Left renal pelvis (tissue), 4 donors: Measurements from ENCODE around the gene PADI3. TPM values are rescaled to one million over a fixed set of nuclear protein-coding genes. Genes with fewer than 3 reads are reported as not detected.

Source experiments
- DNase-seq, 4 donors: peaks; one replicate each; pipeline ENCODE4 v3.0.0-alpha.2; 2013; ENCODE audit warnings: low read depth in 4 of 4, low spot score in 3 of 4
- polyA plus RNA-seq, 4 donors: library from polyadenylated mRNA; unstranded; fragments of 120-200 nt; gene quantifications; one replicate each; pipeline ENCODE4 v1.2.1, GENCODE V29; 2013; ENCODE audit not compliant: insufficient read length in 4 of 4

PADI3 gene
- polyA plus RNA-seq, 4 donors, result 0.06 to 0.23 (median 0.09) TPM; not detected in 1

GRCh38 chr1:17265162-17265561 lies 16.3 kb downstream of the PADI3 start:
- DNase-seq, result no peak

GRCh38 chr1:17265950-17266349 lies 17.1 kb downstream of the PADI3 start:
- DNase-seq, result no peak

GRCh38 chr1:17270891-17271765 lies 22.2 kb downstream of the PADI3 start:
- DNase-seq, result no peak

- DNase-seq, result no peak
Observed at GRCh38 chr1:17272066-17272465, 23.2 kb downstream of the PADI3 start.

GRCh38 chr1:17272646-17273045 lies 23.7 kb downstream of the PADI3 start:
- no peak for DNase-seq

- no peak for DNase-seq
Observed at GRCh38 chr1:17273096-17273495, 24.2 kb downstream of the PADI3 start.

GRCh38 chr1:17274186-17275170 lies 25.6 kb downstream of the PADI3 start:
- no peak for DNase-seq

- no peak for DNase-seq
Observed at GRCh38 chr1:17276568-17276967, 27.7 kb downstream of the PADI3 start.

GRCh38 chr1:17277511-17278159 lies 28.7 kb downstream of the PADI3 start:
- no peak for DNase-seq

- DNase-seq, result no peak
Observed at GRCh38 chr1:17278996-17279830, 30.3 kb downstream of the PADI3 start.

GRCh38 chr1:17280436-17280835 lies 31.5 kb downstream of the PADI3 start:
- no peak for DNase-seq

- DNase-seq, result no peak
Observed at GRCh38 chr1:17280894-17281293, 32.0 kb downstream of the PADI3 start.

- no peak for DNase-seq
Observed at GRCh38 chr1:17281775-17282181, 32.9 kb downstream of the PADI3 start.

GRCh38 chr1:17282836-17283235 lies 33.9 kb downstream of the PADI3 start:
- no peak for DNase-seq

GRCh38 chr1:17286646-17287045 lies 37.7 kb downstream of the PADI3 start:
- no peak for DNase-seq

GRCh38 chr1:17287130-17287776 lies 38.4 kb downstream of the PADI3 start:
- DNase-seq, result no peak

GRCh38 chr1:17289721-17290120 lies 40.8 kb downstream of the PADI3 start:
- no peak for DNase-seq

GRCh38 chr1:17290553-17290952 lies 41.7 kb downstream of the PADI3 start:
- no peak for DNase-seq
